ENCODE results near the gene THAP9.

Gene THAP9, protein sequence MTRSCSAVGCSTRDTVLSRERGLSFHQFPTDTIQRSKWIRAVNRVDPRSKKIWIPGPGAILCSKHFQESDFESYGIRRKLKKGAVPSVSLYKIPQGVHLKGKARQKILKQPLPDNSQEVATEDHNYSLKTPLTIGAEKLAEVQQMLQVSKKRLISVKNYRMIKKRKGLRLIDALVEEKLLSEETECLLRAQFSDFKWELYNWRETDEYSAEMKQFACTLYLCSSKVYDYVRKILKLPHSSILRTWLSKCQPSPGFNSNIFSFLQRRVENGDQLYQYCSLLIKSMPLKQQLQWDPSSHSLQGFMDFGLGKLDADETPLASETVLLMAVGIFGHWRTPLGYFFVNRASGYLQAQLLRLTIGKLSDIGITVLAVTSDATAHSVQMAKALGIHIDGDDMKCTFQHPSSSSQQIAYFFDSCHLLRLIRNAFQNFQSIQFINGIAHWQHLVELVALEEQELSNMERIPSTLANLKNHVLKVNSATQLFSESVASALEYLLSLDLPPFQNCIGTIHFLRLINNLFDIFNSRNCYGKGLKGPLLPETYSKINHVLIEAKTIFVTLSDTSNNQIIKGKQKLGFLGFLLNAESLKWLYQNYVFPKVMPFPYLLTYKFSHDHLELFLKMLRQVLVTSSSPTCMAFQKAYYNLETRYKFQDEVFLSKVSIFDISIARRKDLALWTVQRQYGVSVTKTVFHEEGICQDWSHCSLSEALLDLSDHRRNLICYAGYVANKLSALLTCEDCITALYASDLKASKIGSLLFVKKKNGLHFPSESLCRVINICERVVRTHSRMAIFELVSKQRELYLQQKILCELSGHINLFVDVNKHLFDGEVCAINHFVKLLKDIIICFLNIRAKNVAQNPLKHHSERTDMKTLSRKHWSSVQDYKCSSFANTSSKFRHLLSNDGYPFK

DNA sequence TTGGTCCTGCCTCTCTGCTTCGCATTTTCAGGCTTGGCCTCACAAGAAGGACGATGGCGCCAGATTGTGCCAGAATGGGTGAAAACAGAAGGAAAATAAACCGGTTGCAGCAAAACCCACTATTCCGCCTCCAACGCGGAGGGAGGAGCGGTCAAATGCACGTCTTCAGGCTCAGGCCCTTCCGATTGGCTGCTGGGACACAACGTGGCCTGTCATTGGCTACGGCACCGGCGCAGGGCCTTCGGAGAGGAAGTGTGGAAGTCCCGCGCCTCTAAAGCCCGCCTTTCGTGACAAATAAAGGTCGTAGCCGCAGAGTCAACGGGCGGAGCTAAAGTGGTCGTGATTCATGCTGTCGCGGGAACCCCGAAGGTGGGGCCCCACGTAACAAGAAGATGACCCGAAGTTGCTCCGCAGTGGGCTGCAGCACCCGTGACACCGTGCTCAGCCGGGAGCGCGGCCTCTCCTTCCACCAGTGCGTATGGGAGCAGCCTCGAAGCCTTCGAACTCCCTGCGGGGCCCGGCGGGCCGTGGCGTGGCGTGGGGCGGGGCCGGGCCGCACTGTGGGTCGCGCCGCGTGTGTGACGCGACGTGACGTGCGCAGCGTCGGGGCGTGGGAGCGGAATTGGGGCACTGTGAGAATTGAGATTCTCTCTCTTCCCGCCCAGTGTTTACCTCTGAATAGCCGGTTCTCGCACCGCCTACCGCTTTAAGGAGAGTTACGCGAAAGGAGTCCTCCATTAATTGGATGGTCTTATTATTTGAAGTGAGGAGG lies at the start of gene THAP9:
Gene THAP9 (plus strand): TSS at position 325 of the 772 bp plus-strand sequence. CDS start 68 bp downstream, at position 393.
- no peaks in the 10 kb centered on the region for H3K27me3 ChIP-seq (ENCODE audit: control insufficient read depth, low read length)
- peaks cover 50% of the 10 kb centered on the region for H3K36me3 ChIP-seq (ENCODE audit: control insufficient read depth, low read length)
- TF ChIP-seq, protein P1, sequence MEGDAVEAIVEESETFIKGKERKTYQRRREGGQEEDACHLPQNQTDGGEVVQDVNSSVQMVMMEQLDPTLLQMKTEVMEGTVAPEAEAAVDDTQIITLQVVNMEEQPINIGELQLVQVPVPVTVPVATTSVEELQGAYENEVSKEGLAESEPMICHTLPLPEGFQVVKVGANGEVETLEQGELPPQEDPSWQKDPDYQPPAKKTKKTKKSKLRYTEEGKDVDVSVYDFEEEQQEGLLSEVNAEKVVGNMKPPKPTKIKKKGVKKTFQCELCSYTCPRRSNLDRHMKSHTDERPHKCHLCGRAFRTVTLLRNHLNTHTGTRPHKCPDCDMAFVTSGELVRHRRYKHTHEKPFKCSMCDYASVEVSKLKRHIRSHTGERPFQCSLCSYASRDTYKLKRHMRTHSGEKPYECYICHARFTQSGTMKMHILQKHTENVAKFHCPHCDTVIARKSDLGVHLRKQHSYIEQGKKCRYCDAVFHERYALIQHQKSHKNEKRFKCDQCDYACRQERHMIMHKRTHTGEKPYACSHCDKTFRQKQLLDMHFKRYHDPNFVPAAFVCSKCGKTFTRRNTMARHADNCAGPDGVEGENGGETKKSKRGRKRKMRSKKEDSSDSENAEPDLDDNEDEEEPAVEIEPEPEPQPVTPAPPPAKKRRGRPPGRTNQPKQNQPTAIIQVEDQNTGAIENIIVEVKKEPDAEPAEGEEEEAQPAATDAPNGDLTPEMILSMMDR (IDR thresholded peaks at IDR 0.05; ENCODE audit: low read depth, low read length, poor library complexity, severe bottlenecking) = no peak
- no peak for TF ChIP-seq EZH2phosphoT487 (IDR thresholded peaks at IDR 0.05; ENCODE audit: borderline replicate concordance, low read length)
- peaks cover 25% of the 10 kb centered on the region for H3F3A ChIP-seq (ENCODE audit: control insufficient read depth, insufficient read depth)
- H3K9me3 ChIP-seq (ENCODE audit: control insufficient read depth, insufficient read depth, low read length) = no peaks in the 10 kb centered on the region
- H3K9me2 ChIP-seq (replicated peaks; ENCODE audit: control insufficient read depth, low read length) = no peaks in the 10 kb centered on the region
- H3K27ac ChIP-seq (ENCODE audit: low read depth, low read length) = peak within 1 kb of the TSS; percentile 88
- peak within 1 kb of the TSS; percentile 90 for H3K4me2 ChIP-seq (ENCODE audit: low read length)
- H3K4me3 ChIP-seq (ENCODE audit: low read length) = peak within 1 kb of the TSS; percentile 79
- H4K20me1 ChIP-seq (ENCODE audit: control insufficient read depth, insufficient read depth, low read depth, low read length) = peaks cover 18% of the 10 kb centered on the region
- H3K4me1 ChIP-seq (ENCODE audit: control insufficient read depth, low read length) = peaks cover 40% of the 10 kb centered on the region
- peaks cover 70% of the 10 kb centered on the region for H3K79me2 ChIP-seq (ENCODE audit: control insufficient read depth, low read length)

DNA sequence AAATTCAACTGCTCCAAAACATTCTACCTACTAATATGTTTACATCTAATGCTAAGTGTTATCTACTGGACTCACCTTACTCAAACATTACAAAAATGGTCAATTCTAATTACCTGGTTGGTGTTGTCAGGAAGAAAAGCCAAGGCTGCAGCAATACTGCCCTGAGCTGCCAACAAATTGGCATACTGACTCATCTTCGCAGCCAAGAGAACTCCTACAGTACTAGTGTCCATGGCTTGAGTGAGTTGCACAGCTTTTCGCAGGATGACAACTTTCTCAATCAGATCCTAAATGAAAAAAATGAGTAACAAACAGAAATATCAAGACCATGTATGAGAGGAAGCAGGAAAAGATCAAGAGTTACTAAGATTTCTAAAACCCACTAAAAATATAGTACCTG lies 49.2 kb upstream of the THAP9 start:
- Histone ChIP-seq H3K9me3 (ENCODE audit: control insufficient read depth, insufficient read depth, low read length) (no peaks in the 10 kb centered on the region), H3K79me2 (ENCODE audit: control insufficient read depth, low read length) (no peaks in the 10 kb centered on the region), H3F3A (ENCODE audit: control insufficient read depth, insufficient read depth) (peaks cover 7% of the 10 kb centered on the region; the same call in 1 of the 2 replicates), H3K27ac (ENCODE audit: low read depth, low read length) (no peak overlapping the region), H4K20me1 (ENCODE audit: control insufficient read depth, insufficient read depth, low read depth, low read length) (no peaks in the 10 kb centered on the region), H3K36me3 (ENCODE audit: control insufficient read depth, low read length) (peaks cover 80% of the 10 kb centered on the region), H3K4me3 (ENCODE audit: low read length) (no peak overlapping the region), H3K27me3 (ENCODE audit: control insufficient read depth, low read length) (no peaks in the 10 kb centered on the region), H3K4me1 (ENCODE audit: control insufficient read depth, low read length) (peaks cover 5% of the 10 kb centered on the region; the same call in 1 of the 2 replicates), H3K4me2 (ENCODE audit: low read length) (no peak overlapping the region), H3K9me2 (replicated peaks; ENCODE audit: control insufficient read depth, low read length) (no peaks in the 10 kb centered on the region)
- TF ChIP-seq EZH2phosphoT487 (IDR thresholded peaks at IDR 0.05; ENCODE audit: borderline replicate concordance, low read length) = no peak
- TF ChIP-seq, protein P1 (IDR thresholded peaks at IDR 0.05; ENCODE audit: low read depth, low read length, poor library complexity, severe bottlenecking) = no peak

DNA sequence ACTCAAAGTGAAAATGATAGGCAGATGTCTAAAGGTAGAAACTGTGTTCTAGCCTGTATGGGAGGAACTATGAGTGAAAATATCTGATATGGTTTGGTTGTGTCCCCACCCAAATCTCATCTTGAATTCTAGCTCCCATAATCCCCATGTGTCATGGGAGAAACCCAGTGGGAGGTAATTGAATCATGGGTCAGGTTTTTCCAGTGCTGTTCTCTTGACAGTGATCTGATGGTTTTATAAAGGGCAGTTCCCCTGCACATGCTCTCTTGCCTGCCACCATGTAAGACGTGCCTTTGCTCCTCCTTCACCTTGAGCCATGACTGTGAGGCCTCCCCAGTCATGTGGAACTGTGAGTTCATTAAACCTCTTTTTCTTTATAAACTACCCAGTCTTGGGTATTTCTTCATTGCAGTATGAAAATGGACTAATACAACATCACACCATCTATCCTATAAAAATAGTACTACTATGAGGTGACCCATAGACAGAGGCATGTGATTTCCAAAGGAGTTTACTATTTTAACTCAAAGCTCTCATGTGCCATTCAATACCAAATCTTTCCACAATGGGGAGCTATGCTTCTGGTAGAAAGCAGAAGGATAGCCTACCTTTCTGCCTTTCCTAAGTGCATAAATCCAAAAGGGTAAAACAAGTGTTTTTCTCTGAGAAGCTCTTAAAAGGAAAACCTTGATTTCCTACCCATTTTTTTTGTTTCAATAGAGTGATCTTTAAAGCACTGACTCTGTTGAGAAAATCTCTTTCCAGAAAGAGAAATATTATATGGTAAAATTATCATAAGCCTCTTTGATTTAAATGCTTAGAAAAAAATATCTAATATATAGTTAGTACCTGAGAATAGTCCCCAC lies 48.4 kb upstream of the THAP9 start:
- Histone ChIP-seq H3K9me2 (replicated peaks; ENCODE audit: control insufficient read depth, low read length) (no peaks in the 10 kb centered on the region), H3F3A (ENCODE audit: control insufficient read depth, insufficient read depth) (peaks cover 7% of the 10 kb centered on the region; the same call in 1 of the 2 replicates), H3K4me2 (ENCODE audit: low read length) (no peak overlapping the region), H3K79me2 (ENCODE audit: control insufficient read depth, low read length) (no peaks in the 10 kb centered on the region), H3K4me3 (ENCODE audit: low read length) (no peak overlapping the region), H3K36me3 (ENCODE audit: control insufficient read depth, low read length) (peaks cover 81% of the 10 kb centered on the region), H4K20me1 (ENCODE audit: control insufficient read depth, insufficient read depth, low read depth, low read length) (no peaks in the 10 kb centered on the region), H3K27ac (ENCODE audit: low read depth, low read length) (no peak overlapping the region), H3K27me3 (ENCODE audit: control insufficient read depth, low read length) (no peaks in the 10 kb centered on the region), H3K9me3 (ENCODE audit: control insufficient read depth, insufficient read depth, low read length) (no peaks in the 10 kb centered on the region), H3K4me1 (ENCODE audit: control insufficient read depth, low read length) (peaks cover 5% of the 10 kb centered on the region; the same call in 1 of the 2 replicates)
- TF ChIP-seq EZH2phosphoT487 (IDR thresholded peaks at IDR 0.05; ENCODE audit: borderline replicate concordance, low read length) = no peak
- TF ChIP-seq, protein P1 (IDR thresholded peaks at IDR 0.05; ENCODE audit: low read depth, low read length, poor library complexity, severe bottlenecking) = peak; percentile 41
